ENCODE data around the gene ID1. TPM values are rescaled to one million over a fixed set of nuclear protein-coding genes. Genes with fewer than 3 reads are reported as not detected.
A peak's percentile ranks its signal among the peaks of the same experiment; 100 is the strongest.

ID1 gene
- total RNA-seq, 1 donor, result 82.5 TPM

DNA sequence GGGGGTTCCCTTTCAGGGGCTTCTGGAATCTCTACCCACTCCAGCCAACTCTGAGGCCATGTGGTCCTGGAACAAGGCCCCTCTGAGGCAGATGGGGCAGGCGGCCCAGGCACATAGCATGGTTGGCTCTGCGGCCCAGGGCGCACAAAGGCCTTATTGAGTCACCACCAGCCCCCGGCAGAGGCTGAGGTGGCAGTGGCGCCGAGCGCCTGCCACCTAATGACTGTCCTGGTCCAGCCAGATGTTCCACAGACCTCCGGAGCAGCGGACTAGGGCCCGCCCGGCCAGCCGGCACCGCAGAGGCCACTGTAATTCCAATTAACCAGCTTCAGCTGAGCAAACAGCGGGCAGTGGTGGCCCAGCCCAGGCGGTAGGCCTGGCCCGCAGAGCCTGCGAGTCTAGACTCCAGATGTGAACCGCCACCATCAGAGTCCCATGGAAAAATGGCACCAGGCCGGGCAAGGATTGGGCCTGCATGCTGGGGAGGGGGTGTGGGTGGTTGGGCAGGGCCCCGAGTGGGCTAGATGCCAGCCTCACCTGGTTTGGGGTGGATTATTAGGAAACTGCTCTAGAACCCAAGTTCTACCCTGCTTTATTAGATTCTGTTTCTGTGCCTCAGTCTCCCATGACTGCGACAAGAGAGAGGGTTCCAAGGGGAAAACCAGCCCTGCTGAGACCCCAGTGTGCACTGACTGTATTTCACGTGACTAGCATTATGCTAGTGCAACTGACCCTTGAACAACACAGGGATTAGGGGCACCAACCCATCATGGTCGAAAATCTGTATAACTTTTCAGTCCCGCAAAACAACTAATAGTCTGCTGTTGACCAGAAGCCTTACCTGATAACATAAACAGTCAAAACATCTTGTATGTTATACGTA is 34.1 kb upstream of the ID1 start:
- no peak for DNase-seq (ENCODE audit: insufficient read length, low spot score, missing footprints)
- Histone ChIP-seq H3K4me1 (ENCODE audit: insufficient read depth, low read length) (peaks cover 44% of the 10 kb centered on the region), H3K36me3 (ENCODE audit: insufficient read depth, low read length) (peaks cover 13% of the 10 kb centered on the region), H4K20me1 (ENCODE audit: insufficient read depth, low read length) (no peaks in the 10 kb centered on the region), H3K27me3 (ENCODE audit: insufficient read depth, low read length) (no peaks in the 10 kb centered on the region), H3K4me2 (ENCODE audit: insufficient read depth, low read length) (no peak overlapping the region), H3K79me2 (ENCODE audit: insufficient read depth, low read length) (peaks cover 3% of the 10 kb centered on the region), H3K4me3 (ENCODE audit: insufficient read depth, low read length) (no peak overlapping the region), H2AFZ (ENCODE audit: low read length) (no peak overlapping the region), H3K27ac (ENCODE audit: low read depth, low read length) (peak overlapping the region; percentile 55), H3K9me3 (ENCODE audit: low read depth, low read length) (no peaks in the 10 kb centered on the region)
- TF ChIP-seq, protein P1, sequence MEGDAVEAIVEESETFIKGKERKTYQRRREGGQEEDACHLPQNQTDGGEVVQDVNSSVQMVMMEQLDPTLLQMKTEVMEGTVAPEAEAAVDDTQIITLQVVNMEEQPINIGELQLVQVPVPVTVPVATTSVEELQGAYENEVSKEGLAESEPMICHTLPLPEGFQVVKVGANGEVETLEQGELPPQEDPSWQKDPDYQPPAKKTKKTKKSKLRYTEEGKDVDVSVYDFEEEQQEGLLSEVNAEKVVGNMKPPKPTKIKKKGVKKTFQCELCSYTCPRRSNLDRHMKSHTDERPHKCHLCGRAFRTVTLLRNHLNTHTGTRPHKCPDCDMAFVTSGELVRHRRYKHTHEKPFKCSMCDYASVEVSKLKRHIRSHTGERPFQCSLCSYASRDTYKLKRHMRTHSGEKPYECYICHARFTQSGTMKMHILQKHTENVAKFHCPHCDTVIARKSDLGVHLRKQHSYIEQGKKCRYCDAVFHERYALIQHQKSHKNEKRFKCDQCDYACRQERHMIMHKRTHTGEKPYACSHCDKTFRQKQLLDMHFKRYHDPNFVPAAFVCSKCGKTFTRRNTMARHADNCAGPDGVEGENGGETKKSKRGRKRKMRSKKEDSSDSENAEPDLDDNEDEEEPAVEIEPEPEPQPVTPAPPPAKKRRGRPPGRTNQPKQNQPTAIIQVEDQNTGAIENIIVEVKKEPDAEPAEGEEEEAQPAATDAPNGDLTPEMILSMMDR (IDR thresholded peaks at IDR 0.05; ENCODE audit: extremely low read depth, low read depth, low read length), result no peak

GRCh38 chr20:31572042-31572700 is 32.9 kb upstream of the ID1 start:
- Histone ChIP-seq H4K20me1 (ENCODE audit: insufficient read depth, low read length) (no peaks in the 10 kb centered on the region), H3K4me1 (ENCODE audit: insufficient read depth, low read length) (peaks cover 44% of the 10 kb centered on the region), H3K4me2 (ENCODE audit: insufficient read depth, low read length) (peak overlapping the region; percentile 73), H3K27me3 (ENCODE audit: insufficient read depth, low read length) (no peaks in the 10 kb centered on the region), H3K79me2 (ENCODE audit: insufficient read depth, low read length) (peaks cover 3% of the 10 kb centered on the region), H3K36me3 (ENCODE audit: insufficient read depth, low read length) (peaks cover 8% of the 10 kb centered on the region), H3K27ac (ENCODE audit: low read depth, low read length) (peak overlapping the region; percentile 93), H2AFZ (ENCODE audit: low read length) (peak overlapping the region; percentile 52), H3K9me3 (ENCODE audit: low read depth, low read length) (no peaks in the 10 kb centered on the region), H3K4me3 (ENCODE audit: insufficient read depth, low read length) (peak overlapping the region; percentile 81)
- DNase-seq (ENCODE audit: insufficient read length, low spot score, missing footprints), result no peak
- TF ChIP-seq, protein P1 (IDR thresholded peaks at IDR 0.05; ENCODE audit: extremely low read depth, low read depth, low read length), result no peak

DNA sequence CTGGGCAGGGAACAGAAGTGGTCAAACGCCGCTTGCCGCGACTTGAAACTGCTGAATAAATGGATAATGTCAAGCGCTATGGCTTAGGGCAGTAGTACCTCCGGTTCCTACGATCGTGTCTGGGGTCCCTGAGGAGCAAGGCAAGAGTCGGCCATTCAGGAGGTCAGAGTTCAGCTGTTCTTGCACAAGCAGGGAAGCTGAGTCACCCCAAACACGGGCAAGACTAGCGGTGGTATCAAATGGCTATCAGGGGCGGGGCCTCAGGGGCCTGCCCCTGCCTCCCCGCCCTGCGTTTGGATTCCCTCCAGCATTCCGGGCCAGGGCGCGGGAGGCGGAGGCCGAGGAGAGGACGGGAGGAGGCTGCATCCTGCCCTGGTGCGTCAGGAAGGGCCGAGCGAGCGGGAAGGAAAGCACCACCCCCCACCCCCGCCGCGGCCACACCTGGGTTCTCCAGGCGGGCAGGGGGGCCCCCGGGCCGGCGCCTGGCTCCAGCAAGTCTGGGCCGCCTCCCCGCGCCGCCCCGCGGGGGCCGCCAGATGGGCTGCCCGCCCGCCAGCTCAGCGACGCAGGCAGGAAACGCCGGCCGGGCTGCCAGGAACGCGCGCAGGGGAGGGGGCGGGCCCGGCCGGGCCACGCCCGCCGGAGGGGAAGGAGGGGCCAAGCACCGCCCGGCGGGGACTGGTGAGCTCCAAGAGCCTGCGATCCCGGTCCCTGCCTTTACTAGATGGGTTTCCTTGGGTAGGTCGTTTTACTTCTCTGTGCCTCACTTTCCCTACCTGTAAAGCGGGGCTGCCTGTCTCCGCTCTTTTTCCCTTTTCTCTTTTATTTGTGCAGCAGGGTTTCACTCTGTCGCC is 32.2 kb upstream of the ID1 start:
- DNase-seq (ENCODE audit: insufficient read length, low spot score, missing footprints), result peak; percentile 99
- Histone ChIP-seq H4K20me1 (ENCODE audit: insufficient read depth, low read length) (no peaks in the 10 kb centered on the region), H3K4me1 (ENCODE audit: insufficient read depth, low read length) (peaks cover 44% of the 10 kb centered on the region), H3K79me2 (ENCODE audit: insufficient read depth, low read length) (peaks cover 3% of the 10 kb centered on the region), H3K4me3 (ENCODE audit: insufficient read depth, low read length) (peak overlapping the region; percentile 81), H3K27ac (ENCODE audit: low read depth, low read length) (peak overlapping the region; percentile 93), H3K36me3 (ENCODE audit: insufficient read depth, low read length) (peaks cover 4% of the 10 kb centered on the region), H3K27me3 (ENCODE audit: insufficient read depth, low read length) (no peaks in the 10 kb centered on the region), H2AFZ (ENCODE audit: low read length) (peak overlapping the region; percentile 52), H3K4me2 (ENCODE audit: insufficient read depth, low read length) (peak overlapping the region; percentile 95), H3K9me3 (ENCODE audit: low read depth, low read length) (no peaks in the 10 kb centered on the region)
- TF ChIP-seq, protein P1 (IDR thresholded peaks at IDR 0.05; ENCODE audit: extremely low read depth, low read depth, low read length), result no peak
